ENCODE results near the gene ADSS1. TPM values are rescaled to one million over a fixed set of nuclear protein-coding genes. Genes with fewer than 3 reads are reported as not detected.

Gene ADSS1
- total RNA-seq, 5 donors from 2014 or later (not counting 1 experiment from before 2014, with no cell fraction given): 2.4 to 5.7 (median 3.5) TPM

DNA sequence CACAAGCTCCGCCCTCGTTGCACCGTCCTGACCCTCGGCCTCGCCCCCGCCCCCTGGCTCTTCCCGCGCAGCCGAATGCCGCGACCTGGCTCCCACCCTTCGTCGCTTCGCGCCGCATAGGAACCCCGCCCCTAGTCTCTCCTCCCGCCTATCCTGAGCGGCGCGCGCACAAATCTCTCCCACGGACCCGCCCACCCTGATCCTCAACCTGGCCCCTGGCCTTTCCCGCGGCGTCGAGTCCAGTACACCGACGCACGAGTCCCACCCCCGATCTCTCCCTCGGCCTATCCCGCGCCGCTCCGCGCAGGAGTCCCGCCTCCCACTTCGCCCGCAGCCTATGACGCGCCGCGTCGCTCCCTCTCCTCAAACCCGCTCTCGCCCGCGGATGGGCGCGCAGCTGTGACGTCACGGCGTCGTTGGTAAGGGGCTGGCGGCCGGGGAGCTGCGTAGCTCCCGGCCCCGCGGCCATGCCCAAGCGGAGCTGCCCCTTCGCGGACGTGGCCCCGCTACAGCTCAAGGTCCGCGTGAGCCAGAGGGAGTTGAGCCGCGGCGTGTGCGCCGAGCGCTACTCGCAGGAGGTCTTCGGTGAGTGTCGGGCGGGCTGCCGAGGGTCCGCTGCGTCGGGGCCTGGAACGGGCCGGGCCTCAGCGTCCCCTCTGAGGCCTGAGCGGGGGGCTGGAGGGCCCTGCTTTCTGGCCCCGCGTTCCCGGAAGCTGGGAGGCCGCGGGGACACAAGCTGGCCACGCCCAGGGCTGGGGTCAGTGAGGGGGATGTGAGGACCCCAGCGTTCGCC lies 28.9 kb downstream of the ADSS1 start, which contains the start of gene SIVA1:
Gene SIVA1 (plus strand): TSS at position 413 of the 793 bp plus-strand sequence. CDS start 55 bp downstream, at position 468.
- Mint-ChIP-seq H3K36me3 (peaks cover 10% of the 10 kb centered on the region), H3K27me3 (no peaks in the 10 kb centered on the region), H3K4me1 (peaks cover 39 to 45% (median 40%) of the 10 kb centered on the region in 3 donors), H3K4me3 (peak within 1 kb of the TSS; percentile 88 to 93 (median 90)), H3K9me3 (no peaks in the 10 kb centered on the region), H3K27ac (peak within 1 kb of the TSS; percentile 84 to 93)
- H3K4me1 ChIP-seq (ENCODE audit: control insufficient read depth in 1 of 2, extremely low read depth in 1 of 2, insufficient read depth in 2 of 2, low read length in 2 of 2): peaks cover 10 to 49% of the 10 kb centered on the region in 2 experiments
- CTCF ChIA-PET: interaction anchor here (0.6 to 1.7 kb wide), 11 partner anchors 10 to 618 kb away, joined by 3 to 11 read pairs (median 4); partner anchors contain the start of gene ADSS1 (in 1 of the 2)
- H3K36me3 ChIP-seq (ENCODE audit: control insufficient read depth in 2 of 2, extremely low read depth in 1 of 2, insufficient read depth in 1 of 2, low read length in 1 of 2): peaks cover 0 to 27% of the 10 kb centered on the region in 2 donors
- DNase-seq (peak; percentile 97 to 100 (median 99)), ATAC-seq (replicated peaks in 1 of 4) (peak; percentile 89 to 92 (median 92))
- H3K4me3 ChIP-seq (ENCODE audit: control insufficient read depth in 1 of 2, extremely low read depth in 1 of 2, low read length in 1 of 2): peak within 1 kb of the TSS; percentile 76 to 86
- WGBS (ENCODE audit: insufficient coverage): under 1% methylated on average over 94 of the region's 95 CpGs
- peaks cover 0 to 7% of the 10 kb centered on the region in 2 experiments for H3K27me3 ChIP-seq (replicated peaks in 1 of 2; ENCODE audit: control insufficient read depth in 2 of 2, extremely low read depth in 1 of 2, insufficient read depth in 2 of 2, low read length in 1 of 2)
- H3K9me3 ChIP-seq: no peaks in the 10 kb centered on the region
- POLR2A ChIA-PET: interaction anchor here (0.8 to 1.3 kb wide), 2 partner anchors 11 to 17 kb away, joined by 3 to 4 read pairs; no protein-coding TSS in a partner anchor
- peak within 1 kb of the TSS; percentile 70 for H3K27ac ChIP-seq (ENCODE audit: low read length)

DNA sequence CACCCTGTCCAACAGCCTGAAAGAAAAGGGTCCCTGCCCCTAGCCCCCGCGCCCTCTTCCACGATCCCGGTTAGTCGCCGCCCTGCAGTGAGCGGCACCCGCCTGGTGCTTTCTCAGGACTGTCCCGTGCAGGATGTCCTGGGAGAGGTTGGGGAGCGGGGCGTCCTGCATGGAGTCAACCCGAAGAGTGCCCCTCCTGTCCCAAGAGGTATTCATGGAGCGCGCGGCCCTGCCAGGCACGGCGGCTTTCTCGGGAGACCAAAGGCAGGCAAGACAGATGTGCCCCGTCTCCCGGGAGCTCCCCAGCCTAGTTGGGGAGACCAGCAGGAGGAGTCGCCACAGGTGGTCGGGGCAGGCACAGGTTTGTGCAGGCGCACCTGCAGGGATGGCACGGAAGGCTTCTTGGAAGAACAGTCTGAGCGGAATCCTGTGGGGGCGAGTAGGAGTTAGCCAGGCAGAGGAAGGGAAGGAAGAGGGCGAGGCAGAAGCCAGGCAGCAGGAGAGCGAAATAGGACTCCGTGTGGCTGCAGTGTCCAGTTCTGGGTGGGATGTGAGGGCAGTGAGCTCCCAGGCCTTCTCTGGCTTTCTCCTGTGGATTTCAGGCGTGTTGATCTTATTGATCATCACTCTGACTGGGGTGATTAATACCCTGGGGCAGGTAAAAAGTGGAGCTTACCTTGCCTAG lies 29.6 kb downstream of the ADSS1 start:
- DNase-seq (peak in 2 of 35 experiments; percentile 12 to 15), ATAC-seq (replicated peaks in 1 of 4) (no peak)
- H3K9me3 ChIP-seq: no peaks in the 10 kb centered on the region
- Mint-ChIP-seq H3K9me3 (no peaks in the 10 kb centered on the region), H3K4me3 (peak overlapping the region; percentile 88 to 93 (median 90)), H3K4me1 (peaks cover 40 to 45% (median 43%) of the 10 kb centered on the region in 3 donors), H3K27ac (peak overlapping the region; percentile 57 to 90), H3K36me3 (peaks cover 10% of the 10 kb centered on the region), H3K27me3 (no peaks in the 10 kb centered on the region)
- ChIA-PET CTCF (interaction anchor here in 1 of 2 donors (0.6 to 1.7 kb wide), 6 partner anchors 13 to 617 kb away, joined by 3 to 11 read pairs (median 4); no protein-coding TSS in a partner anchor), POLR2A (no interaction called here)
- WGBS (ENCODE audit: insufficient coverage): 4% methylated on average over 24 of the region's 30 CpGs
- H3K27ac ChIP-seq (ENCODE audit: low read length): peak overlapping the region; percentile 70
- peaks cover 0 to 34% of the 10 kb centered on the region in 2 donors for H3K36me3 ChIP-seq (ENCODE audit: control insufficient read depth in 2 of 2, extremely low read depth in 1 of 2, insufficient read depth in 1 of 2, low read length in 1 of 2)
- peak overlapping the region; percentile 76 to 86 for H3K4me3 ChIP-seq (ENCODE audit: control insufficient read depth in 1 of 2, extremely low read depth in 1 of 2, low read length in 1 of 2)
- peaks cover 0 to 7% of the 10 kb centered on the region in 2 experiments for H3K27me3 ChIP-seq (replicated peaks in 1 of 2; ENCODE audit: control insufficient read depth in 2 of 2, extremely low read depth in 1 of 2, insufficient read depth in 2 of 2, low read length in 1 of 2)
- H3K4me1 ChIP-seq (ENCODE audit: control insufficient read depth in 1 of 2, extremely low read depth in 1 of 2, insufficient read depth in 2 of 2, low read length in 2 of 2): peaks cover 10 to 49% of the 10 kb centered on the region in 2 experiments

DNA sequence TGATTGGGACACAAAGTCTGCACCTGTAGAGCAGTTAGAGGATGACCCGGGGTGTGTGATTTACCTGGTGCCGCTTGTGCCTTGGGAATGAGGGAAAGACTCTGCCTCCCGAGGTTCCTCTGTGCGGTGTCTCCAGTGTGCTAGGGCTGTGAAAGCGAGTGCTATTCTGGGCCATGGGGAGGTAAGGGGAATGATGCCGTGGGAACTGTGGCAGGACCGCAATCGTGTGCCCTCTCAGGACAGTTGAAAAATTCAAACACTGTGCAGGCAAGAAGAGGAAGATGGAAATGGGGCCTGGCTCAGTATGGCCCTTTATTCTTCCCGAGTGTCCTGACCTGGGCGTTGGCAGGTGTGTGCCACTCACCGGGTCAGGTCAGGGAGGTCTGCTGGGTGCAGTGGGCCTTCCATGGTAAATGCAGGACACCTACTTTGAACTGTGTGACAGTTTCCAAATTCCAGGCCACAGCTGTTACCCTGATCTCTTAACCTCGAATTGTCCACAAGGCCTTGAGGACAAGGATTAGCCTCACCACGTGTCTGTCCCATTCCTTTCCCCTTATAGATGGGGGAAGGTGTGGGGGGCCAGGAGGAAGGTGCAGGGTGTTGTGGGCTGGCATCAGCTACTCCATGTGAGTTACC lies 30.3 kb downstream of the ADSS1 start:
- POLR2A ChIA-PET: no interaction called here
- Mint-ChIP-seq H3K9me3 (no peaks in the 10 kb centered on the region), H3K4me1 (peaks cover 40 to 46% (median 45%) of the 10 kb centered on the region in 3 donors), H3K4me3 (peak overlapping the region; percentile 88 to 93 (median 90)), H3K27ac (peak overlapping the region; percentile 57 to 90), H3K27me3 (no peaks in the 10 kb centered on the region), H3K36me3 (peaks cover 17% of the 10 kb centered on the region)
- WGBS (ENCODE audit: insufficient coverage): 81% methylated on average over 11 of the region's 13 CpGs
- Histone ChIP-seq H3K9me3 (no peaks in the 10 kb centered on the region), H3K27ac (ENCODE audit: low read length) (peak overlapping the region; percentile 70), H3K4me3 (ENCODE audit: control insufficient read depth in 1 of 2, extremely low read depth in 1 of 2, low read length in 1 of 2) (peak overlapping the region; percentile 76 to 86), H3K4me1 (ENCODE audit: control insufficient read depth in 1 of 2, extremely low read depth in 1 of 2, insufficient read depth in 2 of 2, low read length in 2 of 2) (peaks cover 10 to 49% of the 10 kb centered on the region in 2 experiments), H3K36me3 (ENCODE audit: control insufficient read depth in 2 of 2, extremely low read depth in 1 of 2, insufficient read depth in 1 of 2, low read length in 1 of 2) (peaks cover 0 to 40% of the 10 kb centered on the region in 2 donors), H3K27me3 (replicated peaks in 1 of 2; ENCODE audit: control insufficient read depth in 2 of 2, extremely low read depth in 1 of 2, insufficient read depth in 2 of 2, low read length in 1 of 2) (peaks cover 0 to 2% of the 10 kb centered on the region in 2 experiments)
- no peak for DNase-seq
- CTCF ChIA-PET: no interaction called here
- ATAC-seq (replicated peaks in 1 of 4): no peak

DNA sequence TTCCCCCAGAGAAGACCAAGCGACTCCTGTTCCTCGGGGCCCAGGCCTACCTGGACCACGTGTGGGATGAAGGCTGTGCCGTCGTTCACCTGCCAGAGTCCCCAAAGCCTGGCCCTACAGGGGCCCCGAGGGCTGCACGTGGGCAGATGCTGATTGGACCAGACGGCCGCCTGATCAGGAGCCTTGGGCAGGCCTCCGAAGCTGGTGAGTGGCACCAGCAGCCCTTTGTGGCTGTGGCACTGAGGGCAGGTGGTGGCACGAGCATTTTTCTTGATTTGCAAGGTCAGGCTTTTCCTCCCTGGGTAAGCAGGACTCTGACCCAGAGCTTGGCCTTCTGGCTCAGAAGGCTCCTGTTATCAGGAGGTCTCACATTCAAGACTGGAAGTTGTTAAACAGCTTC lies 31.6 kb downstream of the ADSS1 start:
- peaks cover 21% of the 10 kb centered on the region for H3K36me3 Mint-ChIP-seq
- no peak for ATAC-seq (replicated peaks in 1 of 4)
- Histone ChIP-seq H3K9me3 (no peaks in the 10 kb centered on the region), H3K27me3 (replicated peaks in 1 of 2; ENCODE audit: control insufficient read depth in 2 of 2, extremely low read depth in 1 of 2, insufficient read depth in 2 of 2, low read length in 1 of 2) (no peaks in the 10 kb centered on the region), H3K27ac (ENCODE audit: low read length) (no peak overlapping the region), H3K4me3 (ENCODE audit: control insufficient read depth in 1 of 2, extremely low read depth in 1 of 2, low read length in 1 of 2) (no peak overlapping the region), H3K4me1 (ENCODE audit: control insufficient read depth in 1 of 2, extremely low read depth in 1 of 2, insufficient read depth in 2 of 2, low read length in 2 of 2) (peaks cover 10 to 49% of the 10 kb centered on the region in 2 experiments), H3K36me3 (ENCODE audit: control insufficient read depth in 2 of 2, extremely low read depth in 1 of 2, insufficient read depth in 1 of 2, low read length in 1 of 2) (peaks cover 0 to 51% of the 10 kb centered on the region in 2 donors)
- no peak for DNase-seq
- no peaks in the 10 kb centered on the region for H3K27me3 Mint-ChIP-seq
- peaks cover 40 to 53% (median 45%) of the 10 kb centered on the region in 3 donors for H3K4me1 Mint-ChIP-seq
- no peaks in the 10 kb centered on the region for H3K9me3 Mint-ChIP-seq
- H3K4me3 Mint-ChIP-seq: peak overlapping the region in 1 of 3 donors; percentile 88
- CTCF ChIA-PET: no interaction called here
- no peak overlapping the region for H3K27ac Mint-ChIP-seq
- POLR2A ChIA-PET: no interaction called here
- 83% methylated on average over 11 of the region's 11 CpGs for WGBS (ENCODE audit: insufficient coverage)

DNA sequence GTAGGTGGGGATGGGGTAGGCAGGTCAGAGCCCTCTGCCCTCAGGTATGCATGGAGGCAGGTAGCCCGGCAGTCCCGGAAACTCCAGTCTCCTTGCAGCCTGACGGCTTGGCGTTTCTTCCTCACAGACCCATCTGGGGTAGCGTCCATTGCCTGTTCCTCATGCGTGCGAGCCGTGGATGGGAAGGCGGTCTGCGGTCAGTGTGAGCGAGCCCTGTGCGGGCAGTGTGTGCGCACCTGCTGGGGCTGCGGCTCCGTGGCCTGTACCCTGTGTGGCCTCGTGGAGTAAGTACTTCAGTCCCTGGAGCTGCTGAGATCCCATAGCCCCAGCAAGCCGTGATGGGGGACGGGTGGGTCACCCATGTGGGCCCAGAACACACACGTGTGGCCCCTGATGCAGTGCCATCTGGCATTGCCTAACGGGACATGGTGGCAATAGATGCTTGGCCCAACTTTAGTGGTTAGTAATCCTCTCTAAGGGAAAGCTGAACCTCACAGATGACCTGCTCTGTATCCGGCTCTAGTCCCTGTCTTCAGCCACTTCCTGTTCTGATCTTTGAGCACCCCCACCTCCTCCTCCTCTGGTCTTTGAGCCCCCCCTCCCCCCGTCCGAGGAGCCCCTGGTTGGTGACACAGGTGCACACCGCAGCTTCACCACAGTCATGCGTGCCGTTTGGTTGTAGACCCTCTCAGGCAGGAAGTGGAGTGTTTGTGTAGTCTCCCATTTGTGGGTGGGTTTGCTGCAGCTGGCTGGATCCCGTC lies 32.6 kb downstream of the ADSS1 start:
- Mint-ChIP-seq H3K4me3 (peak overlapping the region in 1 of 3 donors; percentile 27), H3K27me3 (no peaks in the 10 kb centered on the region), H3K9me3 (no peaks in the 10 kb centered on the region), H3K36me3 (peaks cover 28% of the 10 kb centered on the region), H3K4me1 (peaks cover 37 to 53% (median 40%) of the 10 kb centered on the region in 3 donors), H3K27ac (peak overlapping the region in 1 of 2 donors; percentile 22)
- Histone ChIP-seq H3K4me3 (ENCODE audit: control insufficient read depth in 1 of 2, extremely low read depth in 1 of 2, low read length in 1 of 2) (no peak overlapping the region), H3K36me3 (ENCODE audit: control insufficient read depth in 2 of 2, extremely low read depth in 1 of 2, insufficient read depth in 1 of 2, low read length in 1 of 2) (peaks cover 0 to 58% of the 10 kb centered on the region in 2 donors), H3K27me3 (replicated peaks in 1 of 2; ENCODE audit: control insufficient read depth in 2 of 2, extremely low read depth in 1 of 2, insufficient read depth in 2 of 2, low read length in 1 of 2) (no peaks in the 10 kb centered on the region), H3K9me3 (no peaks in the 10 kb centered on the region), H3K27ac (ENCODE audit: low read length) (no peak overlapping the region), H3K4me1 (ENCODE audit: control insufficient read depth in 1 of 2, extremely low read depth in 1 of 2, insufficient read depth in 2 of 2, low read length in 2 of 2) (peaks cover 10 to 49% of the 10 kb centered on the region in 2 experiments)
- ATAC-seq (replicated peaks in 1 of 4) (no peak), DNase-seq (peak in 1 of 35 experiments; percentile 19)
- 79% methylated on average over 20 of the region's 27 CpGs for WGBS (ENCODE audit: insufficient coverage)
- POLR2A ChIA-PET: interaction anchor here in 1 of 2 donors (0.6 kb wide), 1 partner anchor 1290 kb away, joined by 3 read pairs; no protein-coding TSS in a partner anchor
- CTCF ChIA-PET: no interaction called here

Measured in T-cell (primary cell).